ENCODE results near the gene KIAA1586.
"Not testable (repeated sequence)": the region's sequence is repeated elsewhere in the genome, so short reads cannot be mapped to it uniquely, and the experiment has no call there.

KIAA1586 gene

GRCh38 chr6:57089265-57089664, 42.8 kb downstream of the KIAA1586 start:
- DNase-seq (ENCODE audit: insufficient read length) (no peak), FAIRE-seq (no peak)
- no peak for TF ChIP-seq POLR2A (IDR thresholded peaks at IDR 0.05; ENCODE audit: low read depth, low read length)

- FAIRE-seq (no peak), DNase-seq (ENCODE audit: insufficient read length) (peak; percentile 83)
- TF ChIP-seq TAF1 (IDR thresholded peaks at IDR 0.05; ENCODE audit: borderline replicate concordance, low read depth, low read length) (no peak), POLR2AphosphoS5 (IDR thresholded peaks at IDR 0.05; ENCODE audit: low read depth, low read length) (peak; percentile 64), POLR2A (IDR thresholded peaks at IDR 0.05; ENCODE audit: low read depth, low read length) (peak; percentile 76)
Observed at GRCh38 chr6:57089687-57090457, 43.4 kb downstream of the KIAA1586 start, which contains the start of gene ZNF451. TSS of gene ZNF451 (plus strand) at chr6:57090188. CDS start at chr6:57090254, 66 bp downstream.

DNA sequence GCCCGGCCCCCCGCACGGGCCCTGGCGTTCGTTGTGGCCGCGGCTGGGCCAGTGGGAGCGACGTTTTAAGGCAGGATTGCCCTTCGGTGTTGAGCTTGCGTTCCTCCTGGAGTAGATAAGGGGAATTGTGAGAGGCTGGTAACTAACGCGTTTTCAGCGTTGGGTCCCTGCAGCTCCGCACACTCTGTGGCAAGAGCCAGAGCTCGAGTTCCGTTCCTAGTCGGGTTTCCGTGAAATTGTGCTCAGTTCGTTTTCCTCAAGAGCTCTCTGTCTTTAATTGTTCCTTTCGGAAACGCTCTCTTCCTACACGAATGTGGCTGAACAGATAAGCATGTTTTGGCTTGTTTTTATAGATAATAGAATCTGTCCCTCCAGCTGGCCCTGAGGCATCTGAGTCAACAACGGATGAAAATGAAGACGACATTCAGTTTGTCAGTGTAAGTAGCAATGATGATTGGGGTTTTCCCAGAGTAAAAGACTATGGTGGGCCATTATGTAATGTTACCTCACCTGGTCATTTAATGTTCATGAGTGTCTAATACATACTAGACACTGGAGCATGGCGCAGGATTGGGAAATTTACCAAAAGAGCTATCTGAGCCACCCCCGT, 44.1 kb downstream of the KIAA1586 start:
- not testable (repeated sequence) for FAIRE-seq; DNase-seq (ENCODE audit: insufficient read length)

DNA sequence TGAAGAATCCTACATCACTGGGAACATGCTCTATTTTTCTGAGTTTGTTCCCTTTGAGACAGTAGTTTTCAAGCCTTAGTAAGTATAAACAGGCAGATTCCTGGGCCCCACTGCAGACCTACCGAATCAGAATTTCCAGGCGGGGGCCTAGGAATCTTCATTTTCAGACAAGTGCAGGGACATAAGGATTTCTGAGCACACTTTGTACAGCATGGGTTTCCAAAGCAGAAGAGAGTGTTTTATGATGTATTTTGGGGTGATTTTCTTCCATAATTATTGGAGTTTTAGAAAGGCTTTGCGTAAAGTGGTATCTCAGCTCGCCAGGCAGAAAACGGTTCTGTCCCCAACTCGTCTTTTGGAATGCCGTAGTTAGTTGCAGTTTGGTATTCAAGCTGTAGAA, 44.9 kb downstream of the KIAA1586 start:
- FAIRE-seq; DNase-seq (ENCODE audit: insufficient read length): not testable (repeated sequence)

DNA sequence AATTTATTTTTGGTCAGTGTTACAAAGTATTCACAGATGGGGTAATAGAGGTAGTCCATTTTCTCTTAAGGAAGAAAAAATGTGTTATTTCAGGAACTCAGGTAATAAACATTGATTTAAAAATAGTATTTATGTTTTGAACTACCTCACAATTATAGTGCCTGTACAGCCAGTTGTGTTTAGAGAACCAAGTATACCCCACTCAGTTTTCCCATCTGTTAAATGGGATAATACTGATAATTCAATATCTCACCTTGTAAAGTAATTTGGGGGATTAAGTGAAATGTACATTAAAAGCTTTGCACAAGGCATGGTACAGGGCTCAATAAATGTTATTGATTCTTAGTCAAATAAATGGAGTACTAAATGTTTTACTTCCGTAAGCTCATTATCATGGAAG, 48.2 kb downstream of the KIAA1586 start:
- FAIRE-seq (no peak), DNase-seq (ENCODE audit: insufficient read length) (no peak)
- TF ChIP-seq POLR2A (IDR thresholded peaks at IDR 0.05; ENCODE audit: low read depth, low read length) (no peak), POLR2AphosphoS5 (IDR thresholded peaks at IDR 0.05; ENCODE audit: low read depth, low read length) (no peak), TAF1 (IDR thresholded peaks at IDR 0.05; ENCODE audit: borderline replicate concordance, low read depth, low read length) (no peak)

GRCh38 chr6:57097596-57097995, 51.1 kb downstream of the KIAA1586 start:
- FAIRE-seq, result no peak
- no peak for DNase-seq (ENCODE audit: insufficient read length)

GRCh38 chr6:57102976-57103375, 56.5 kb downstream of the KIAA1586 start:
- TF ChIP-seq POLR2AphosphoS5 (IDR thresholded peaks at IDR 0.05; ENCODE audit: low read depth, low read length), result no peak
- no peak for FAIRE-seq
- DNase-seq (ENCODE audit: insufficient read length), result no peak

More at GRCh38 chr6:57097596-57097995, 51.1 kb downstream of the KIAA1586 start:
- no peak for TF ChIP-seq POLR2AphosphoS5 (IDR thresholded peaks at IDR 0.05; ENCODE audit: low read depth, low read length)
- TF ChIP-seq POLR2A (IDR thresholded peaks at IDR 0.05; ENCODE audit: low read depth, low read length), result no peak
- TF ChIP-seq TAF1 (IDR thresholded peaks at IDR 0.05; ENCODE audit: borderline replicate concordance, low read depth, low read length), result no peak

DNA sequence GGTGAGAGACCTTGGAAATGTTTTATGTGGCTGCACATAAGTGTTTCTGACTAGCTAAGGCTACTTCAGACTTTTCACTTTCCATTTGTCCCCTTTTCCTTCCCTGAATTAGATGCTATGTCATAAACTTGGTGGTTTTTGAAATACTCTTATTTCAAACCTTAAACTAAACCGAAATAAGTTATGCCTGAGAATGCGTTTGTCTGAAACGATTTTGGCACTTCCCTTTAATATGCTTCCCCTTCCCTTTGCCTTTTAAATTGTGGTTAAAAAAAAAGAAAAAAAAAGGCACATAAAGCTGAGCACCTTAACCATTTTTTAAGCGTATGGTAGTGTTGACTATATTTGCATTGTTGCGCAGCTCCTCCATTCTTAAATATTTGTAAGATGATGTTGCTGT, 57.8 kb downstream of the KIAA1586 start:
- DNase-seq (ENCODE audit: insufficient read length), result no peak
- no peak for FAIRE-seq
- no peak for TF ChIP-seq POLR2A (IDR thresholded peaks at IDR 0.05; ENCODE audit: low read depth, low read length)
- TF ChIP-seq POLR2AphosphoS5 (IDR thresholded peaks at IDR 0.05; ENCODE audit: low read depth, low read length), result no peak
- TF ChIP-seq TAF1 (IDR thresholded peaks at IDR 0.05; ENCODE audit: borderline replicate concordance, low read depth, low read length), result no peak
